HG03469 (cell line): ENCODE measurements around the gene IGHMBP2.

Experiments
- ATAC-seq: cut with Tn5 transposase; IDR thresholded peaks from one replicate; pipeline ENCODE4 v1.9.1; 2021; ENCODE audit warnings: mild to moderate bottlenecking, moderate library complexity, moderate number of reproducible peaks; ENCODE audit not compliant: unreplicated experiment

The IGHMBP2 gene

DNA sequence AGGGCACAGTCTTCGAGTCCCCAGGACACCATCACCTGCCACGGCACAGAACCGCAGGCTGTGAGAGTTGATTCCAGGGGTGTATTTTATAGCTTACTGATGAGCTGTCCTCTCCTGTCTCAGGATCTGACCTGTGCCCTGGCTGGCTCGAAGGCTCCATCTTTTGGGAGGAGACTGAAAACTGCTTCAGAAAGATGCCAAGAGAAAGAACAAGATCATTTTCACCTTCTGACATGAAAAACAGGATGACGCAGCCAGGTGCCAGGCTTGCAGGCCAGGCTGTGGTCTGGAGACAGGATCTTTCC, 74.9 kb downstream of the IGHMBP2 start:
- no peak for ATAC-seq

DNA sequence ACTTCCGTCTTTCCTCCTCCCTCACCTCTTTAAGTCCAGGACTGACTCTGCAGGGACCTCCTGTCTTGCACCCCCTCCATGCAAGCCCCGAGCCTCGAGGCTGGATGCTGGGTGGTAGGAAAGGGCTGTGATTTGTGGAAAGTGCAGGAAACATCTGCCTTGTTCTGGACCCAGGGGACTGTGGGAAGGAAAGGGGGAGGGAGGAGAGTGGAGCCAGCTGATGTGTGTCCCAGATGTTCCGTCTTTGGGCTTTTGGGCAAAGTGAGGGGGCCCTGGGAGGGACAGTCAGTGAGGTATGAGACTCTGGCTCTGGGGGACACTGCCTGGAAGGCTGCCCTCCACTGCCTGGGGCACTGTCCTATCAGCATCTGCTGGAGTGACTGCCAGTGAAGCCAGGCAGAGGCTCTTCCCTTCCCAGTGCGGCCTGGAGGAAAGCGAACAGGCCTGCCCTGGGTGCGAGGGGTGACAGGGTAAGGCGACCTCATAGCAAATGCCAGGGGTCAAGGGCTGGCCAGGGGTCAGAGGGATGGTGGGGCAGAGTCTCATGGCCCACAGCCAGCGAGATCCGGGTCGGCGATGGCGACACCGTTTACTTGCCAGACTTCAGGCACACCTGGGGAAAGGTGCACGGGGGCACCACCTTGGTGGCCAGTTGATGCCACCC, 75.4 kb downstream of the IGHMBP2 start:
- ATAC-seq = no peak

DNA sequence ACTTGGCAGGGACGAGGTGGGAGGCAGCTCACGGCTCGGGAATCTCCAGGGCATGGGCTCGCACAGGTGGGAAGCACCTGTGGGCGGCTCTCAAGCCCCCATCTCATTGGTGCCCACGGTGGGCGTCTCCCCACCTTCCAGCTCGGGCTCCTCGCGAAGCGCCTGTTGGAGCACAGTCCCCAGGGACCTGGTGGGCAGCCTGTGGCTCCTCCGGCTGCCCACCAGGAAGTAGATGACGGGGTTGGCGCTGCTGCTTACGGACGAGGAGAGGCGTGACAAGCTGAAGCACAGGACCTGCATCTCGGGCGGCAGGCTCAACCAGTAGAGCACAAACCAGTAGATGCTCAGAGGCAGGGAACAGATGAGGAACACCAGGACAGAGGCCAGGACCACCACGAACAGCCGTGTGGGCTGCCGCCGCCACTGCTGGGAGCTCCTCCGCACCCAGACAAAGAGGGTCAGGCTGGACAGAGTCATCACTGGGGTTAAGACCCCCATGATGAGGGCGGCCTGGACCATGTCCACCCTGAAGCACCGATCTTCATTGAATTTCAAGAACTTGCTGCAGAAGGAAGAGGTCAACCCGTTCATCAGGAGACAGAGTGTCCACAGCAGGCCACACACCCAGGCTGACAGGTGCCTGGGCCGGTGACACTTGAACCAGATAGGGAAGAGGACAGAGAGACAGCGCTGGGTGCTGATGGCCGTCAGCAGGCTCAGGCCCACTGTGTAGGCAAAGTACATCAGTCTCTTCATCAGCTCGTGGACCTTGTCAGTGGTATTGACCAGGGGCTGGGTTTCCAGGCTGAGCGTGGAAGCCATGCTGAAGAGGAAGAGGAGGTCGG, 76.5 kb downstream of the IGHMBP2 start:
- ATAC-seq = no peak

GRCh38 chr11:68980776-68981065, 77.0 kb downstream of the IGHMBP2 start, which contains the start of gene MRGPRD:
Gene MRGPRD (minus strand): TSS chr11:68980986. CDS start chr11:68980986, 0 bp downstream.
- ATAC-seq = no peak

- ATAC-seq = no peak
These were observed 78.4 kb downstream of the IGHMBP2 start for GRCh38 chr11:68982134-68982533.

DNA sequence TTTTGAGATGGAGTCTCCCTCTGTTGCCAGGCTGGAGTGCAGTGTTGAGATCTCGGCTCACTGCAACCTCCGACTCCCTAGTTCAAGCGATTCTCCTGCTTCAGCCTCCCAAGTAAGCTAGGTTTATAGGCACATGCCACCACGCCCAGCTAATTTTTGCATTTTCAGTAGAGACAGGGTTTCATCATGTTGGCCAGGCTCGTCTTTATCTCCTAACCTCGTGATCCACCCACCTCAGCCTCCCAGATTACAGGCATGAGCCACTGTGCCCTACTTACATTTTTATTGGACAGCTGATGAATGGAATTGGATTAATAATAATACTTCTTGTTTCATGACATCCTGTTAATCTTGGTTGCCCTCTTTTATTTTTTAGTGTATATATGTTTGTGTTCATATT, 80.1 kb downstream of the IGHMBP2 start:
- no peak for ATAC-seq

GRCh38 chr11:68987211-68987610, 83.5 kb downstream of the IGHMBP2 start:
- no peak for ATAC-seq

DNA sequence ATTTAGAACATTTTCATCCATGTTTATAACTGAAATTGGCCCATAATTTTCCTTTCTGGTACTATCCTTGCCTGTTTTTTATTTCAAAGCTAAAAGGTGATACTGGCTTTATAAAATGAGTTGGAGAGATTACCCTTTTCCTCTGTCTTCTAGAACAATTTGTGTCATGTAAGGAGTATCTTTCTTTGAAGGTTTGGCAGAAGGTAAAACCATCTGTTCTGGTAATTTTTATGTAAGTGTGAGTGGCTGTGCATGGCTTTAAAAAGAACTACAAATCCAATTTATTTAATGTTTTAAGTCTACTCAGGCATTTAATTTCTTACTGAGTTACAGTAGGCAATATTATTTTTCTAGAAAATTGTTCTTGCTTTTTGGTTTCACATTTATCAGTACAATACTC, 84.8 kb downstream of the IGHMBP2 start:
- ATAC-seq = no peak
